H1 (cell line): Measurements from ENCODE around the gene RAMP3. TPM values are rescaled to one million over a fixed set of nuclear protein-coding genes. Genes with fewer than 3 reads are reported as not detected.
"Not testable (repeated sequence)": the region's sequence is repeated elsewhere in the genome, so short reads cannot be mapped to it uniquely, and the experiment has no call there.

Experiments used
- CTCF ChIA-PET: fragments of 300-600 bp; sonication (Branson Sonifier 250); formaldehyde crosslinking; loops from one replicate; lab custom pipeline; 2021; ENCODE audit not compliant: partially characterized antibody; lab: Charles Lee
- POLR2A ChIA-PET: fragments of 300-600 bp; sonication (Branson Sonifier 250); formaldehyde crosslinking; loops from one replicate; lab custom pipeline; 2021; ENCODE audit warnings: inconsistent platforms; ENCODE audit not compliant: partially characterized antibody; lab: Charles Lee
- DNase-seq, 2 experiments: peaks; one replicate each; pipeline versions ENCODE4 v3.0.0 to v3.0.0-alpha.2; 2010 to 2022; ENCODE audit warnings: low spot score in 2 of 2, low read depth in 1 of 2, mixed read lengths in 1 of 2
- FAIRE-seq: peaks from 2 replicates; lab custom pipeline; 2011; peaks lifted over from hg19 to GRCh38; lab: Jason Lieb, UNC
- H2AFZ ChIP-seq: 2 replicates; pipeline ENCODE4 v1.8.1; 2012; ENCODE audit warnings: low read length, inconsistent platforms
- H2AK5ac ChIP-seq: 2 replicates; pipeline ENCODE4 v1.6.1; 2013; ENCODE audit warnings: low read depth, low read length
- H2BK120ac ChIP-seq: replicated peaks from 2 replicates; pipeline ENCODE3; 2013; ENCODE audit warnings: low read depth, low read length, inconsistent platforms
- H2BK12ac ChIP-seq: 2 replicates; pipeline ENCODE4 v1.6.1; 2013; ENCODE audit warnings: low read depth, low read length
- H2BK15ac ChIP-seq: 2 replicates; pipeline ENCODE4 v1.6.1; 2013; ENCODE audit warnings: low read length
- H2BK20ac ChIP-seq: 2 replicates; pipeline ENCODE4 v1.6.1; 2013; ENCODE audit warnings: low read length
- H2BK5ac ChIP-seq: 2 replicates; pipeline ENCODE4 v1.6.1; 2013; ENCODE audit warnings: low read depth, low read length
- H3K14ac ChIP-seq: 2 replicates; pipeline ENCODE4 v1.6.1; 2013; ENCODE audit warnings: inconsistent platforms; ENCODE audit not compliant: insufficient read length
- H3K18ac ChIP-seq: 2 replicates; pipeline ENCODE4 v1.6.1; 2013; ENCODE audit warnings: low read length; ENCODE audit errors: extremely low read depth
- H3K23ac ChIP-seq: 2 replicates; pipeline ENCODE4 v1.6.1; 2013; ENCODE audit warnings: inconsistent platforms; ENCODE audit not compliant: insufficient read length
- H3K23me2 ChIP-seq: 2 replicates; pipeline ENCODE4 v1.6.1; 2013; ENCODE audit warnings: low read depth, low read length
- H3K27ac ChIP-seq: 2 replicates; pipeline ENCODE4 v1.6.1; 2011; ENCODE audit warnings: low read depth, low read length, inconsistent platforms
- H3K27me3 ChIP-seq, 4 experiments: replicated peaks in 1 of 4; 1 replicate in 1 of 4; 2 replicates in 3 of 4; pipeline versions ENCODE4 v1.6.1 to v1.8.1; 2011 to 2013; ENCODE audit warnings: low read length in 3 of 4, mild to moderate bottlenecking in 3 of 4, inconsistent platforms in 2 of 4, mixed read lengths in 2 of 4, moderate library complexity in 1 of 4; ENCODE audit not compliant: control insufficient read depth in 3 of 4, insufficient read depth in 3 of 4; ENCODE audit errors: extremely low read depth in 1 of 4
- H3K36me3 ChIP-seq, 4 experiments: 2 replicates each; pipeline versions ENCODE4 v1.6.1 to v1.8.1; 2011 to 2013; ENCODE audit warnings: mild to moderate bottlenecking in 4 of 4, low read length in 3 of 4, moderate library complexity in 2 of 4, control low read depth in 1 of 4, inconsistent platforms in 1 of 4; ENCODE audit not compliant: insufficient read depth in 4 of 4, control insufficient read depth in 2 of 4
- H3K4ac ChIP-seq: replicated peaks from 2 replicates; pipeline ENCODE3; 2013; ENCODE audit warnings: low read length, low read depth, mixed read lengths, inconsistent platforms; ENCODE audit not compliant: insufficient read length
- H3K4me1 ChIP-seq, 4 experiments: replicated peaks in 1 of 4; 1 replicate in 1 of 4; 2 replicates in 3 of 4; pipeline versions ENCODE4 v1.6.1 to v1.8.1; 2011 to 2013; ENCODE audit warnings: low read length in 3 of 4, inconsistent platforms in 2 of 4, mixed read lengths in 1 of 4; ENCODE audit not compliant: insufficient read depth in 4 of 4, control insufficient read depth in 3 of 4
- H3K4me2 ChIP-seq, 2 experiments: 2 replicates each; pipeline versions ENCODE4 v1.6.1 to v1.8.1; 2011 to 2013; ENCODE audit warnings: low read depth in 2 of 2, low read length in 2 of 2, control low read depth in 1 of 2, inconsistent platforms in 1 of 2, mild to moderate bottlenecking in 1 of 2; ENCODE audit not compliant: insufficient read depth in 1 of 2
- H3K4me3 ChIP-seq, 4 experiments: fragments of 200-600, 300-600 bp in 1 of 4; sonication (generic), shearing (Covaris generic), sonication (Bioruptor Twin) in 1 of 4; 2 replicates each; pipeline versions ENCODE4 v1.5.1 to v1.8.1; 2011 to 2016; ENCODE audit warnings: low read length in 4 of 4, low read depth in 3 of 4, control low read depth in 2 of 4, inconsistent platforms in 2 of 4, mild to moderate bottlenecking in 2 of 4, mixed read lengths in 1 of 4, moderate library complexity in 1 of 4; ENCODE audit not compliant: insufficient read depth in 2 of 4; ENCODE audit errors: extremely low read depth in 1 of 4
- H3K56ac ChIP-seq: replicated peaks from 2 replicates; pipeline ENCODE3; 2013; ENCODE audit warnings: low read depth, mild to moderate bottlenecking, mixed read lengths, low read length, inconsistent platforms; ENCODE audit not compliant: insufficient read length
- H3K79me1 ChIP-seq: 2 replicates; pipeline ENCODE4 v1.6.1; 2013; ENCODE audit warnings: low read depth, low read length, control low read depth
- H3K79me2 ChIP-seq, 2 experiments: 2 replicates each; pipeline versions ENCODE4 v1.6.1 to v1.8.1; 2012 to 2013; ENCODE audit warnings: low read length in 2 of 2, mild to moderate bottlenecking in 2 of 2, inconsistent platforms in 1 of 2; ENCODE audit not compliant: insufficient read depth in 2 of 2, control insufficient read depth in 1 of 2
- H3K9ac ChIP-seq, 4 experiments: replicated peaks in 1 of 4; 1 replicate in 1 of 4; 2 replicates in 3 of 4; pipeline versions ENCODE4 v1.6.1 to v1.8.1; 2011 to 2013; ENCODE audit warnings: low read depth in 3 of 4, low read length in 3 of 4, control low read depth in 2 of 4, mild to moderate bottlenecking in 2 of 4, moderate library complexity in 2 of 4, inconsistent platforms in 1 of 4; ENCODE audit errors: extremely low read depth in 1 of 4
- H3K9me3 ChIP-seq, 2 experiments: 2 replicates each; pipeline versions ENCODE4 v1.6.1 to v1.8.1; 2012 to 2013; ENCODE audit warnings: mild to moderate bottlenecking in 2 of 2, moderate library complexity in 2 of 2, control low read depth in 1 of 2, inconsistent platforms in 1 of 2, low read depth in 1 of 2, low read length in 1 of 2, mixed read lengths in 1 of 2; ENCODE audit not compliant: insufficient read depth in 2 of 2
- H4K20me1 ChIP-seq, 2 experiments: replicated peaks in 1 of 2; 2 replicates each; pipeline versions ENCODE3 to v1.8.1; 2011 to 2013; ENCODE audit warnings: inconsistent platforms in 2 of 2, low read length in 2 of 2, mild to moderate bottlenecking in 1 of 2; ENCODE audit not compliant: insufficient read depth in 2 of 2, control insufficient read depth in 1 of 2
- H4K5ac ChIP-seq: 2 replicates; pipeline ENCODE4 v1.6.1; 2013; ENCODE audit warnings: low read length, low read depth, mixed read lengths, inconsistent platforms; ENCODE audit not compliant: insufficient read length
- H4K8ac ChIP-seq: 2 replicates; pipeline ENCODE4 v1.8.0; 2013; ENCODE audit warnings: mild to moderate bottlenecking, moderate library complexity, low read length, inconsistent platforms; ENCODE audit not compliant: insufficient read depth; ENCODE audit errors: extremely low read depth
- H4K91ac ChIP-seq: replicated peaks from 2 replicates; pipeline ENCODE3; 2013; ENCODE audit warnings: low read length, mixed read lengths, inconsistent platforms; ENCODE audit not compliant: insufficient read length
- WGBS, 2 experiments: shearing (Covaris generic) in 1 of 2; methylation state at CpG; one replicate each; pipeline versions ENCODE4 v1.1.6 to v1.1.7; 2013 to 2015; ENCODE audit warnings: low lambda C conversion rate in 2 of 2, mixed read lengths in 2 of 2, inconsistent platforms in 1 of 2, low coverage in 1 of 2, missing lambda C conversion rate in 1 of 2; ENCODE audit not compliant: insufficient replicate concordance in 2 of 2, insufficient coverage in 1 of 2, insufficient read length in 1 of 2; ENCODE audit errors: extremely low coverage in 1 of 2, missing lambda C conversion rate in 1 of 2; 5-methylcytosine and 5-hydroxymethylcytosine counted together
- polyA plus RNA-seq, 7 experiments: library from polyadenylated mRNA; depleted of rRNA in 3 of 7; stranded (reverse) in 5 of 7; unstranded in 2 of 7; fragments of >200 nt in 5 of 7; fragments of 200-250 nt in 2 of 7; gene quantifications; 1 replicate in 5 of 7; 2 replicates in 1 of 7; 4 replicates in 1 of 7; pipeline versions ENCODE4 v1.2.1 to v1.2.3, GENCODE V29; 2011 to 2013; ENCODE audit warnings: missing spikeins in 2 of 7, mixed read lengths in 2 of 7
- total RNA-seq: library from RNA; stranded (reverse); fragmentation: NEBNext Ultra II Directional; extraction: Animal tissue kit (Norgen Biotek cat#: 25700); gene quantifications from 2 replicates; pipeline ENCODE4 v1.2.1, GENCODE V29; 2021

RAMP3 gene
- total and polyA plus RNA-seq, 2 of the 8 experiments (the other 6 are each of a cell fraction or from before 2014, with no cell fraction given) = 0.88 to 0.98 TPM

DNA sequence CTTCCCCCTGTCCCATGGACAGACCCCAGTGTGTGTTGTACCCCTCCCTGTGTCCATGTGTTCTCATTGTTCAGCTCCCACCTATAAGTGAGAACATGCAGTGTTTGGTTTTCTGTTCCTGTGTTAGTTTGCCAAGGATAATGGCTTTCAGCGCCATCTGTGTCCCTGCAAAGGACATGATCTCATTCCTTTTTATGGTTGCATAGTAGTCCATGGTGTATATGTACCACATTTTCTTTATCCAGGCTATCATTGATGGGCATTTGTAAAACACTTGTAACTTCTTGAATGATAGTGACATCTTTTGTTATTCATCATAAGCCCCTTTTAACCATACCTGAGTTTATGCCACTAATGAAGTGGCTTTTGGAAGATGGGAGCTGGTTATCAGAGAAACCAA is 43.3 kb upstream of the RAMP3 start:
- not testable (repeated sequence) for H2BK15ac ChIP-seq, H3K36me3 ChIP-seq, H3K27ac ChIP-seq, H3K27me3 ChIP-seq, H3K14ac ChIP-seq, H2AFZ ChIP-seq, H2BK12ac ChIP-seq, H3K4ac ChIP-seq, H3K56ac ChIP-seq, H3K4me1 ChIP-seq, H3K9ac ChIP-seq, H4K91ac ChIP-seq, H4K20me1 ChIP-seq, FAIRE-seq, H3K18ac ChIP-seq, H4K8ac ChIP-seq, DNase-seq, H4K5ac ChIP-seq, H3K4me3 ChIP-seq, H3K4me2 ChIP-seq, H3K9me3 ChIP-seq, H2BK120ac ChIP-seq, H3K23me2 ChIP-seq, H2AK5ac ChIP-seq, H2BK5ac ChIP-seq, H3K79me1 ChIP-seq, H3K23ac ChIP-seq, H2BK20ac ChIP-seq
- WGBS, 2 experiments = 93% methylated on average over 1 of the region's 1 CpG; no CpG with 5 or more reads in 1 of the 2 experiments
- ChIA-PET POLR2A (interaction anchor here (1.0 to 2.0 kb wide), 4 partner anchors 9 to 128 kb away, joined by 3 to 6 read pairs (median 3); no protein-coding TSS in a partner anchor), CTCF (interaction anchor here (1.1 to 2.6 kb wide), 4 partner anchors 9 to 34 kb away, joined by 3 to 17 read pairs (median 4); no protein-coding TSS in a partner anchor)
- peaks cover 5 to 22% of the 10 kb centered on the region in 2 experiments; a peak in 3 of 4 replicates for H3K79me2 ChIP-seq
